Measurements from ENCODE around the gene COL11A1. TPM values are rescaled to one million over a fixed set of nuclear protein-coding genes. Genes with fewer than 3 reads are reported as not detected.
"Not testable (repeated sequence)": the region's sequence is repeated elsewhere in the genome, so short reads cannot be mapped to it uniquely, and the experiment has no call there.

The COL11A1 gene
- total RNA-seq, 4 donors from 2014 or later, result 0.27 to 1.3 (median 0.60) TPM

- 50% methylated on average over 2 of the region's 2 CpGs for WGBS, 2 donors
- no peak overlapping the region for H3K27ac ChIP-seq
- no peaks in the 10 kb centered on the region for H3K36me3 ChIP-seq
- no peaks in the 10 kb centered on the region for H3K9me3 ChIP-seq
- TF ChIP-seq CTCF (IDR thresholded peaks at IDR 0.05), result no peak
- no peak for TF ChIP-seq POLR2A (IDR thresholded peaks at IDR 0.05)
- H3K27me3 ChIP-seq, result no peaks in the 10 kb centered on the region
- H3K4me1 ChIP-seq, result no peaks in the 10 kb centered on the region
- intact Hi-C loops (cut with DNase I), result no loop called here
- no peak overlapping the region for H3K4me3 ChIP-seq (replicated peaks in 1 of 3)
- no peak for DNase-seq
Observed at GRCh38 chr1:103069201-103069600, 39.1 kb downstream of the COL11A1 start.

GRCh38 chr1:103063921-103064320 is 44.4 kb downstream of the COL11A1 start:
- Histone ChIP-seq H3K36me3 (no peaks in the 10 kb centered on the region), H3K4me3 (replicated peaks in 1 of 3) (no peak overlapping the region), H3K27me3 (no peaks in the 10 kb centered on the region), H3K4me1 (no peaks in the 10 kb centered on the region), H3K27ac (no peak overlapping the region), H3K9me3 (no peaks in the 10 kb centered on the region)
- no peak for DNase-seq
- WGBS, 2 donors, result 39% methylated on average over 2 of the region's 2 CpGs
- intact Hi-C loops (cut with DNase I), result no loop called here
- TF ChIP-seq POLR2A (IDR thresholded peaks at IDR 0.05) (no peak), CTCF (IDR thresholded peaks at IDR 0.05) (no peak)

- no peaks in the 10 kb centered on the region for H3K9me3 ChIP-seq
- H3K4me3 ChIP-seq (replicated peaks in 1 of 3), result no peak overlapping the region
- no peak for DNase-seq
- no peaks in the 10 kb centered on the region for H3K27me3 ChIP-seq
- intact Hi-C loops (cut with DNase I), result no loop called here
- H3K36me3 ChIP-seq, result no peaks in the 10 kb centered on the region
- no peak overlapping the region for H3K27ac ChIP-seq
- TF ChIP-seq POLR2A (IDR thresholded peaks at IDR 0.05) (no peak), CTCF (IDR thresholded peaks at IDR 0.05) (no peak)
- H3K4me1 ChIP-seq, result no peaks in the 10 kb centered on the region
Observed at GRCh38 chr1:103058391-103058790, 49.9 kb downstream of the COL11A1 start.

GRCh38 chr1:103056423-103056822 is 51.9 kb downstream of the COL11A1 start:
- DNase-seq, result no peak
- H3K27ac ChIP-seq, result no peak overlapping the region
- intact Hi-C loops (cut with DNase I), result no loop called here

GRCh38 chr1:103028110-103028509 is 80.2 kb downstream of the COL11A1 start:
- H3K4me3 ChIP-seq (replicated peaks in 1 of 3); H3K4me1 ChIP-seq; DNase-seq; H3K27me3 ChIP-seq; H3K27ac ChIP-seq; H3K36me3 ChIP-seq; H3K9me3 ChIP-seq; intact Hi-C loops (cut with DNase I): not testable (repeated sequence)
- WGBS, 2 donors, result 91 to 93% methylated on average over 13 of the region's 13 CpGs

More at GRCh38 chr1:103056423-103056822, 51.9 kb downstream of the COL11A1 start:
- Histone ChIP-seq H3K27me3 (no peaks in the 10 kb centered on the region), H3K36me3 (no peaks in the 10 kb centered on the region), H3K4me1 (no peaks in the 10 kb centered on the region), H3K9me3 (no peaks in the 10 kb centered on the region), H3K4me3 (replicated peaks in 1 of 3) (no peak overlapping the region)
- WGBS, 2 donors, result 72 to 95% methylated on average over 1 of the region's 1 CpG
- TF ChIP-seq POLR2A (IDR thresholded peaks at IDR 0.05) (no peak), CTCF (IDR thresholded peaks at IDR 0.05) (no peak)

GRCh38 chr1:103025858-103026409 is 82.4 kb downstream of the COL11A1 start:
- no peaks in the 10 kb centered on the region for H3K4me1 ChIP-seq
- intact Hi-C loops (cut with DNase I), result no loop called here
- no peaks in the 10 kb centered on the region for H3K9me3 ChIP-seq
- 59 to 68% methylated on average over 5 of the region's 5 CpGs for WGBS, 2 donors
- no peak overlapping the region for H3K27ac ChIP-seq
- no peaks in the 10 kb centered on the region for H3K27me3 ChIP-seq
- no peaks in the 10 kb centered on the region for H3K36me3 ChIP-seq
- no peak overlapping the region for H3K4me3 ChIP-seq (replicated peaks in 1 of 3)
- TF ChIP-seq POLR2A (IDR thresholded peaks at IDR 0.05) (no peak), CTCF (IDR thresholded peaks at IDR 0.05) (no peak)
- no peak for DNase-seq
